DOHH2 (cell line): ENCODE data around the gene WNT2B.

Experiments
- H3F3A ChIP-seq: fragments of 200-600 bp; sonication (generic), shearing (Covaris generic); 2 replicates; pipeline ENCODE4 v1.6.0; 2016; ENCODE audit warnings: antibody characterized with exemption, mild to moderate bottlenecking; ENCODE audit not compliant: control insufficient read depth, insufficient read depth
- H3K27ac ChIP-seq: fragments of 200-600 bp; sonication (generic); 2 replicates; pipeline ENCODE4 v1.5.1; 2014; ENCODE audit warnings: low read depth, mild to moderate bottlenecking, low read length, moderate library complexity
- H3K27me3 ChIP-seq: fragments of 200-600 bp; sonication (generic); 2 replicates; pipeline ENCODE4 v1.6.1; 2014; ENCODE audit warnings: mild to moderate bottlenecking, low read length, mixed read lengths; ENCODE audit not compliant: control insufficient read depth
- H3K36me3 ChIP-seq: fragments of 200-600 bp; sonication (generic); 2 replicates; pipeline ENCODE4 v1.6.1; 2014; ENCODE audit warnings: mild to moderate bottlenecking, low read length, moderate library complexity, mixed read lengths; ENCODE audit not compliant: control insufficient read depth
- H3K4me1 ChIP-seq: fragments of 200-600 bp; sonication (generic); 2 replicates; pipeline ENCODE4 v1.6.1; 2014; ENCODE audit warnings: mild to moderate bottlenecking, low read length, mixed read lengths; ENCODE audit not compliant: control insufficient read depth
- H3K4me2 ChIP-seq: fragments of 200-600 bp; sonication (generic); 2 replicates; pipeline ENCODE4 v1.6.0; 2014; ENCODE audit warnings: mild to moderate bottlenecking, low read length, moderate library complexity
- H3K4me3 ChIP-seq: fragments of 200-600 bp; sonication (generic); 2 replicates; pipeline ENCODE4 v1.5.1; 2014; ENCODE audit warnings: mild to moderate bottlenecking, low read length, mixed read lengths
- H3K79me2 ChIP-seq: fragments of 200-600 bp; sonication (generic); 2 replicates; pipeline ENCODE4 v1.6.1; 2014; ENCODE audit warnings: mild to moderate bottlenecking, low read length, mixed read lengths; ENCODE audit not compliant: control insufficient read depth
- H3K9me2 ChIP-seq: fragments of 200-600 bp; sonication (generic); replicated peaks from 2 replicates; pipeline ENCODE4 v1.6.1; 2014; ENCODE audit warnings: mild to moderate bottlenecking, low read length, mixed read lengths; ENCODE audit not compliant: control insufficient read depth
- H3K9me3 ChIP-seq: fragments of 200-600 bp; sonication (generic); 2 replicates; pipeline ENCODE4 v1.6.1; 2014; ENCODE audit warnings: antibody characterized with exemption, low read length, mixed read lengths; ENCODE audit not compliant: control insufficient read depth, insufficient read depth
- H4K20me1 ChIP-seq: fragments of 200-600 bp; sonication (generic); 2 replicates; pipeline ENCODE4 v1.6.0; 2014; ENCODE audit warnings: low read depth, mild to moderate bottlenecking, antibody characterized with exemption, low read length, moderate library complexity; ENCODE audit not compliant: control insufficient read depth, insufficient read depth
- EZH2phosphoT487 ChIP-seq: fragments of 200-600 bp; sonication (generic); IDR thresholded peaks from 2 replicates; pipeline ENCODE4 v1.6.1; 2017; ENCODE audit warnings: borderline replicate concordance, mild to moderate bottlenecking, antibody characterized with exemption, low read length, moderate library complexity, mixed read lengths
- TF ChIP-seq, protein P1 (sequence below): fragments of 200-600 bp; sonication (generic); IDR thresholded peaks from one replicate; pipeline ENCODE4 v1.5.1; 2014; ENCODE audit warnings: antibody characterized with exemption, mild to moderate bottlenecking, low read depth, low read length; ENCODE audit not compliant: poor library complexity, severe bottlenecking

Gene WNT2B

GRCh38 chr1:112575154-112575804 lies 66.5 kb downstream of the WNT2B start:
- no peaks in the 10 kb centered on the region for H3K9me3 ChIP-seq
- H3K4me3 ChIP-seq = no peak overlapping the region
- H3K9me2 ChIP-seq = no peaks in the 10 kb centered on the region
- no peaks in the 10 kb centered on the region for H3K36me3 ChIP-seq
- H3K79me2 ChIP-seq = no peaks in the 10 kb centered on the region
- no peak overlapping the region for H3K4me2 ChIP-seq
- no peak overlapping the region for H3K27ac ChIP-seq
- H3K4me1 ChIP-seq = no peaks in the 10 kb centered on the region
- no peaks in the 10 kb centered on the region for H3F3A ChIP-seq
- no peaks in the 10 kb centered on the region for H3K27me3 ChIP-seq
- H4K20me1 ChIP-seq = no peaks in the 10 kb centered on the region
- no peak for TF ChIP-seq EZH2phosphoT487
- TF ChIP-seq, protein P1, sequence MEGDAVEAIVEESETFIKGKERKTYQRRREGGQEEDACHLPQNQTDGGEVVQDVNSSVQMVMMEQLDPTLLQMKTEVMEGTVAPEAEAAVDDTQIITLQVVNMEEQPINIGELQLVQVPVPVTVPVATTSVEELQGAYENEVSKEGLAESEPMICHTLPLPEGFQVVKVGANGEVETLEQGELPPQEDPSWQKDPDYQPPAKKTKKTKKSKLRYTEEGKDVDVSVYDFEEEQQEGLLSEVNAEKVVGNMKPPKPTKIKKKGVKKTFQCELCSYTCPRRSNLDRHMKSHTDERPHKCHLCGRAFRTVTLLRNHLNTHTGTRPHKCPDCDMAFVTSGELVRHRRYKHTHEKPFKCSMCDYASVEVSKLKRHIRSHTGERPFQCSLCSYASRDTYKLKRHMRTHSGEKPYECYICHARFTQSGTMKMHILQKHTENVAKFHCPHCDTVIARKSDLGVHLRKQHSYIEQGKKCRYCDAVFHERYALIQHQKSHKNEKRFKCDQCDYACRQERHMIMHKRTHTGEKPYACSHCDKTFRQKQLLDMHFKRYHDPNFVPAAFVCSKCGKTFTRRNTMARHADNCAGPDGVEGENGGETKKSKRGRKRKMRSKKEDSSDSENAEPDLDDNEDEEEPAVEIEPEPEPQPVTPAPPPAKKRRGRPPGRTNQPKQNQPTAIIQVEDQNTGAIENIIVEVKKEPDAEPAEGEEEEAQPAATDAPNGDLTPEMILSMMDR = no peak

DNA sequence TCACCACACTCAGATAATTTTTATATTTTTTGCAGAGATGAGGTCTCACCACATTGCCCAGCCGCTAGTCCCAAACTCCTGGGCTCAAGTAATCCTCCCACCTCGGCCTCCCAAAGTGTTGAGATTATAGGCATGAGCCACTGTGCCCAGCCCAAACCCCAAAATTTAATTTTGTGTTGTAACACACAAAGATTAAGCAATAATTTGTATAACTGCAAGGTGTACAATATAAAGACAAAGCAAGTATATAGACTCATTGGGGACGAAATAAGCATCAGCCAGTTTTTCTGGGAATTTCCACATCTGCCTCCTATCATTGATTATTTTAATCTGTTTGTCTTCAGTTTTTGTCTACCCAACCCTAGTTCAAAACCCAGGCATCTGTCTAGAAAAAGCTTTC lies 67.5 kb downstream of the WNT2B start:
- Histone ChIP-seq H3K4me2 (no peak overlapping the region), H3K27me3 (no peaks in the 10 kb centered on the region), H3K27ac (no peak overlapping the region), H3K9me2 (no peaks in the 10 kb centered on the region), H3K79me2 (no peaks in the 10 kb centered on the region), H3K4me1 (no peaks in the 10 kb centered on the region), H3F3A (no peaks in the 10 kb centered on the region), H4K20me1 (no peaks in the 10 kb centered on the region), H3K4me3 (no peak overlapping the region), H3K36me3 (no peaks in the 10 kb centered on the region), H3K9me3 (no peaks in the 10 kb centered on the region)
- TF ChIP-seq, protein P1 = no peak
- TF ChIP-seq EZH2phosphoT487 = no peak
